Stimulated activated CD4-positive, alpha-beta T cell treated with anti-CD3 and anti-CD28 coated beads, TNF-alpha, amount 100 ng/mL, for 48 hours (primary cell): ENCODE results near the gene OR4C6.

Source experiments
- DNase-seq, 3 donors: peaks; one replicate each; pipeline ENCODE4 v3.0.0-alpha.2; 2020; ENCODE audit warnings: low read depth in 3 of 3

The OR4C6 gene

DNA sequence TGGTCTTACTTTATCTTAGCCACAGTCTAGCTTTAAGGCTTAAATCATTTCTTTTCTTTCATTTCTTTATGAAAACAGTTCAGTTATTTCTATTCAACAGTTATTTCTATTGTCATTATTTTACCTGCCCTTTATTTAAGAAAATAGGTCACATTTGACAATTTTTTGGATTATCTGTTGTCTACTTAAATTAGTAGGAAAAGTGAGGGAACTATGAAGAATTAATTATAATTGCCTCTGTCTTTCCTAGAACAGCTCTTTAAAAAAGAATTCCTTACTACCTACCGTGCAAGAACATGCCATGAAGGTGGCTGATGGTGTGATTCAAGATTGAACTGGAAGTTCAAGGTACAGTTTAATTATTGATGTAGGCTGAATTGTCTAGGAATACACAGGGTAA lies at the start of gene OR4C6:
TSS of gene OR4C6 (plus strand) at position 301 of the 400 bp plus-strand sequence. CDS start 2,966 bp downstream, outside the sequence.
- no peak for DNase-seq

DNA sequence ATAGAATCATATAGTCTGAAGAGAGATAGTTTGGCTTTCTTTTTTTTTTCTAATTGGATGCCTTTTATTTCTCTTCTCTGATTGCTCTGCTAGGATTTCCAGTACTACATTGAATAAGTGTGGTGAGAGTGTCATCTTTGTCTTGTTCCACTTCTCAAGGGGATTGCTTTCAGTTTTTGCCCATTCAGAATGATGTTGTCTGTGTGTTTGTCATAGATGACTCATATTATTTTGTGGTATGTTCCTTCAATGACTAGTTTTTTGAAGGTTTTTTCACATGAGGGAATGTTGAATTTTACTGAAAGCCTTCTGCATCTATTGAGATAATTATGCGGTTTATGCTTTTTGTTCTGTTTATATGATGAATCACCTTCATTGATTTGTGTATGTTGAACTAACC lies 37.5 kb upstream of the OR4C6 start:
- DNase-seq: no peak

DNA sequence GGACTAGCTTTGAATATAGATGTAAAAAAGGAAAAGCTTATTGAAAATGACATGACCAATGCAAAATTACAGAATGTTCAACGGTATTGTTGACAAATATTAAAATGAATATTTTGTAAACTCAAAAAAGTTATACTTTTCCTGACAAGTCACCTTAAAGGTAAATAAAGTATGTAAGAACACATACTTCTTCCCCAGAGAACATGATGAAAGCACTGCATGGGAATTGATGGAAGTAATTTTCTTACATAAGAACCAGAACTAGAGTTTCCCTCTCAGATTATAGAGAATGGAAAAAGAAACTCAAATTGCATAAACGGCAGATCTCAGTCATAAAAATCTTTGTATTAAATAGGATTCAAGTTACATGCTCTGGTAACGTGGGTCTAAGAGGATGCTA lies 27.2 kb upstream of the OR4C6 start, which contains the start of gene OR4P4:
TSS of gene OR4P4 (plus strand) at position 301 of the 400 bp plus-strand sequence.
- DNase-seq: no peak

DNA sequence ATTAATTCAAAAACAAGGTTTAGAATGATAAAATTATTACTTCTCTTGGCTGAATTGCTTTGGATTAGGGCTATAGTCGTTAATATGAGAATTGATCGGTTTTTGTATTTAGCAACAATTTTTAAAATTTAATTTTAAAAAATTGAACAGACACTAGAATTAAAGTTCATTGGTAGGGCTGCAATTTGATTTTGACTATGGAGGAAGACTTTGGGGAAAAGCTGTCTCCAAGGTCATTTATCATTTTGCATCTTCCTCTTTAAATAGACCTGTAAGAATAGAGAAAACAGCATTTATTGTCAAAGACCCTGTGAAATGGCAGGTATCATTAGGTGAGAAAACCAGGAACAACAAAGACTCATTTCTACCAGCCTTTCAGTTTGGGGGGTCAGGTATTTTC lies 14.0 kb upstream of the OR4C6 start, which contains the start of gene OR4S2:
TSS of gene OR4S2 (plus strand) at position 301 of the 400 bp plus-strand sequence. CDS start 2,577 bp downstream, outside the sequence.
- no peak for DNase-seq

DNA sequence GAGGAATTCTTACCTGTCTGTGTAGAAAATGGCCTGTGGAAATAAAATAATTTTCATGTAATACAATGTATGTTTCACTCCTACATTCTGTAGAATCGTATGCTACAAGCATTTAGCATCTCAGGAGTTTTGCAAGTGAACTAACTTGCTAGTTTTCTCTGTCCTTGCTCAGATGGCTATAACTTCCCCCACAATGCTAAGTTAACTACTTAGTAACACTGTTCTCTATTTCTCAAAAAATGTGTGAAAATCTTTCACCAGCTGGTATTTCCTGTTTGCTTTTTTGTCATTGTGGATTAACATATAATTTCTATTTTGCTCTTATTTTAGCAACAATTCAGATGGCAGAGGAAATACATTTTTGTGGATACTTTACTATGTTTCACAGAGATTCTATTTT lies 9.4 kb upstream of the OR4C6 start:
- DNase-seq: no peak

DNA sequence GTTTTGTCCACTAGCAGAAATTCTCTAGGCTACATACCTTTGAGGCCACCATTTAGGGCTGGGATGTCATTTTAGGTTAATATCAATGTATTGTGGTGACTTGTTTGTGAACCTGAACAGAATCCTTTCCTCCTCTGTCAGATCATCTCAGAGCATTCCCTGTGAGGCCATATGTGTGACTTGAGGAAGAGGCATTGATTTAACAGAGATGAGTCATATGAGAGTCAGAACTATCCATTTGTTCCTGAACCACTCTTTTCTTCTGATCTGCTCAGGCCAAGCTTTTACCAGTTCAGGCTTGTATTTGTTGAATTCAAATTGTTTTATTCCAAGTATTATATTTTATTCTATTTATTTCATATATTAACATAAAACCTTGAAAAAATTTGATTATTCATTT lies 6.9 kb upstream of the OR4C6 start:
- DNase-seq: no peak

DNA sequence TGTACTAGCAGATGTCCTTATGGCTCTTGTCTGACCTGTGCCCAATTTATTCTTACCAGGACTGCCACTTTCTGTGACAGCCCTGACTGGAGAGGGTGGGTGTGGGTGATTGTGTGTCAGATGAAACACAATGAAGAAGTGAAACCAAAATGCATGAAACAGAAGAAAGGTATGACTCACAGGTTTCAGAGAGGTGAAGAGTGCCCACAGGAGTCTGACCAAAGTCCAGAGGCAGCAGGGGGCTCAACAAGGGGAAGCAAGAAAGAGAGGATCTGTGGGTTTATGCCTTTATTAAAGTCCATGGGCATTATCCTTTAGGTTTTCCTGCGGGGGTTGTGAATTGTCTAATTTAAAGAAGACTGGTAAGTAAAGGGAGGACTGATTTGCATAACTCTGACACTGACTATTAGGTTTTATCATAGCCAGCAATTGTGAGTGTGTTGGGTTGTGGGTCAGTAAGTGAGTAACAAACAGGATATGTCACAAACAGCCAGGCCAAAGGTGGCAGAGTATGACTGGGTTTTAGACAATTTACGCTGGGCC lies 3.9 kb upstream of the OR4C6 start:
- no peak for DNase-seq

DNA sequence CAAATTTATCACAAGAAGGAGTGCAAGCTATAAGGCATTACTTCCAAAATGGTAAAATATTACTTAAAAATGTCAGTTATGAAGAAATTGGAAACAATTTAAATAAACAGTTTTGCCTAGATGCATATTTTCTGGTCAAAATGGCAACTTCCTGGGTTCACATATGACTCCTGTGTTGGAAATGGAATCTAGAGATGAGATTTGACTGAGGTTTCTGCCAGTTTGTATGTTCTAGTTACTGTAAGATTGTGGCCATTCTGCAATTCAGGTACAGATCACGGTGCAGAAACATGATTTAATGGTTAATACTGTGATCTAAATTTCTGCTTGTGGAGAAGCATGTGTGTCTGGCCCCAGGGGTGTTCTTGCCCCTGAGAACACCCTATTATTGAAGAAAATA lies 3.4 kb upstream of the OR4C6 start:
- DNase-seq: no peak

DNA sequence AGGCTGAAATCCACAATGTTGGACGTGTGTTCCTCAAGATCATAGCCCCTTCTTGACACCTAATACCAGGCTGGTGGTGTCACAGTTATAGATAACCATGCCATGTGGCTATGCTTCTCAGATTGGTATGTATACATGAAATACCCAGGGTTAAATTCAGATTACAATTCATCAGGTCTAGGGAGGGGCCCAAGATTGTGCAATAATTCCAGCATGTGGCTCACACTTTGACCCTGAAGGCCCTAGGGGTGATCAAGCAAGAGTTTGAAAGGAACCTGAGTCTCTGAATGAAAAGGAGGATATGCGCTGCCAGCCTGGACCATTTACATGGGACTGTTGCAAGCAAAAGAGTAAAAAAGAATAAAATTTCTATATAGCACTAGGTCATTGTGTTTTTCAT lies 7.4 kb downstream of the OR4C6 start:
- no peak for DNase-seq

DNA sequence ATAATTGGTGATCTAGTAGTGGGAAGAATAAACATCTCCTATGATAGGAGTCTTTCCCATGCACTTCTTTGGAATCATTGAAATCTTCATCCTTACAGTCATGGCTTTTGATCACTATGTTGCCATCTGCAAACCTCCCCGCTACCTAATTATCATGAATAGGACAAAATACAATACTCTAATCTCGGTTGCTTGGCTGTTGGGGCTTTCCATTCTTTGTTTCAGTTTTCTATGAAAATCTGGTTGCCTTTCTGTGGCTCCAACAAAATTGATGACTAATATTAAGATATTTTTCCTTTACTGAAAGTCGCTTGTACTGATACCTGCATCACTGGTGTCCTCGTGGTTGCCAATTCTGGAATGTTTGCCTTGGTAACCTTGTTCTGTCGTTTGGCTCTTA lies 11.9 kb downstream of the OR4C6 start:
- DNase-seq: no peak

DNA sequence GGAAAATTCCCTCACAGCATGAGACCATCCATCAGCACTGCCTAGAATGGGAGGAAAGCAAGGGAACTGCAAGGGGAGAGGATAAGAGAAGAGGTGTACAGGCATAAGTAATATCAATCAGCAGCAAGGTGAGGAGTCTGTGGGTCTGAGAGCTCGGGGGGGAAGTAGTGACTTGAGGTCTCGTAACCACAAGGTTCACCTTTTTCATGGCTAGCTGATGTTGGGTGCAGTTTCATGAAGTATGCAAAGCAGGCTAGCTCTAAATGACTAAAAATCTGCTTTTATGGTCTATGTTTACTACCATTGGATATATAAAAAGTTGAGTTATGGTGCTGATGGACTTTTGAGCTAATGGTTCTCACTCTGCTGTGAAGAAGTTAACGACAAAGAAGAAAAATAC lies 35.8 kb downstream of the OR4C6 start:
- no peak for DNase-seq

DNA sequence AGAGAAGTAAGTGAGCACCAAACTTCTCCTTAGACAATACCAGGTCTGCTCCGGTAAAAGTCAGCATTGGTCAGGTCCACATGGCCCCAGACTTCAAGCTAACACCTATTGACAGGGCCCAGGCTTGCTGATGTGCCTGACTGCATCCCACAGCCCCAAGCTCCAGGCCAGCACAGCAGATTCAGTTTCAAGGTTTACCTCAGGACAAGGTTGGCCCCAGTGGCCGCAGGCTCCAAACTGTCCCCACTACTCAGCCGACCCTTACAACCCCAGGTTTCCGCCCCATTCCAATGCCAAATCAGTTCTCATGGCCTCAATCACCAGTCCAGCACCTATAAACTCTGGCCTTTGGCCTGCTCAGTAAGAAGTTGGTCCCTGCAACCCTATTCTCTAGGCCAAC lies 39.4 kb downstream of the OR4C6 start:
- no peak for DNase-seq

DNA sequence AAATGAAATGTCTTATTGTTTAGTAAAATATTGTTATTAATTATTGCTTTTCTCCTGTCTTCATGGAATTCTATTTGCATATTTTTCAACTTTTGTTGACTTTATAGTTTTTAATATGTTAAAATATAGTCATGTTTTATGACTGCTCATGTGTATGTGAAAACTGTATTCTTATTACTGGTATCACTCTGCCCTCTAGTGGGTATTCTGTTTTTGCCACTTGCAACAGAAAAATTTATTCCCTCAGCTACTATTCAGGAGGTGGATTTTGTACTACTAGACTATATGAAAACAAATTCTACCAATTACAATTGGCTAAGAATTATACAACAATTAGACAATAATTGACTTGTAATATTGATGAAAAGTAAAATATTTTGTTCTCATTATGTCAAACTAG lies 45.0 kb downstream of the OR4C6 start:
- no peak for DNase-seq

DNA sequence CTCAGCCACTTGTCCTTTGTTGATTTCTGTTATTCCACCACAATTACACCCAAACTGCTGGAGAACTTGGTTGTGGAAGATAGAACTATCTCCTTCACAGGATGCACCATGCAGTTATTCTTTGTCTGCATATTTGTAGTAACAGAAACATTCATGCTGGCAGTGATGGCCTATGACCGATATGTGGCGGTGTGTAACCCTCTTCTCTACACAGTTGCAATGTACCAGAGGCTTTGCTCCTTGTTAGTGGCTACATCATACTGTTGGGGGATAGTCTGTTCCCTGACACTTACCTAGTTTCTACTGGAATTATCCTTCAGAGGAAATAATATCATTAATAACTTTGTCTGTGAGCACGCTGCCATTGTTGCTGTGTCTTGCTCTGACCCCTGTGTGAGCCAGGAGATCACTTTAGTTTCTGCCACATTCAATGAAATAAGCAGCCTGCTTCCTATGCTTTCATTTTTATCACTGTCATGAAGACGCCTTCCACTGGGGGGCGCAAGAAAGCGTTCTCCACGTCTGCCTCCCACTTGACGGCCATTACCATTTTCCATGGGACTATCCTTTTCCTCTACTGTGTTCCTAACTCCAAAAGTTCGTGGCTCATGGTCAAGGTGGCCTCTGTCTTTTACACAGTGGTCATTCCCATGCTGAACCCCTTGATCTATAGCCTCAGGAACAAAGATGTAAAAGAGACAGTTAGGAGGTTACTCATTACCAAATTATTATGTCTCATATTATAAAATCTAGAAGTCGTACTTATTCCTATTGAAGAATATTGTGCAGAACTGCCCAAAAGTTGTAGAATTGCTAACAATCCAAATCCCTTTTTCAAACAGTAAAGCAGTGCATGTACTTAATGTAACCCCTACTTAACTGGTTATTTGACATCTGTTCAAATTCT lies 53.2 kb downstream of the OR4C6 start:
- DNase-seq: no peak
